Endothelial cell of umbilical vein (primary cell): ENCODE results near the gene ZNF385D.

Experiments
- CTCF ChIP-seq, 2 donors: IDR thresholded peaks; 1 replicate in 1 of 2; 2 replicates in 1 of 2; pipeline ENCODE4 v1.5.1; 2011; ENCODE audit warnings: low read length in 2 of 2, mild to moderate bottlenecking in 2 of 2, moderate library complexity in 2 of 2, control low read depth in 1 of 2, inconsistent platforms in 1 of 2, low read depth in 1 of 2; ENCODE audit not compliant: insufficient read depth in 1 of 2; ENCODE audit errors: extremely low read depth in 1 of 2
- EZH2 ChIP-seq: IDR thresholded peaks from 2 replicates; pipeline ENCODE4 v1.6.1; 2012; ENCODE audit warnings: borderline replicate concordance, low read depth, mild to moderate bottlenecking, moderate library complexity, low read length, inconsistent platforms; ENCODE audit not compliant: severe bottlenecking
- FOS ChIP-seq: IDR thresholded peaks from 2 replicates; pipeline ENCODE4 v1.6.1; 2011; ENCODE audit warnings: mild to moderate bottlenecking, low read length, moderate library complexity, borderline replicate concordance; ENCODE audit not compliant: insufficient read depth
- GATA2 ChIP-seq: IDR thresholded peaks from 2 replicates; pipeline ENCODE4 v1.7.0; 2011; ENCODE audit warnings: low read depth, mild to moderate bottlenecking, moderate library complexity, mixed read lengths, low read length; ENCODE audit not compliant: insufficient read length, insufficient read depth
- JUN ChIP-seq: IDR thresholded peaks from 2 replicates; pipeline ENCODE4 v1.6.1; 2011; ENCODE audit warnings: borderline replicate concordance, low read depth; ENCODE audit not compliant: insufficient read length, insufficient read depth
- MAX ChIP-seq: IDR thresholded peaks from 2 replicates; pipeline ENCODE4 v1.6.1; 2011; ENCODE audit not compliant: insufficient read depth, insufficient read length
- MYC ChIP-seq: IDR thresholded peaks from one replicate; pipeline ENCODE4 v1.6.1; 2011; ENCODE audit warnings: mild to moderate bottlenecking, low read depth, low read length
- POLR2A ChIP-seq: IDR thresholded peaks from 2 replicates; pipeline ENCODE4 v1.6.1; 2012; ENCODE audit warnings: low read depth, mild to moderate bottlenecking, control low read depth, low read length
- POLR2AphosphoS5 ChIP-seq: IDR thresholded peaks from 2 replicates; pipeline ENCODE4 v1.6.1; 2012; ENCODE audit warnings: low read depth, mild to moderate bottlenecking, control low read depth, low read length, moderate library complexity; ENCODE audit not compliant: insufficient read depth

GRCh38 chr3:21729888-21730459, 21.0 kb downstream of the ZNF385D start:
- TF ChIP-seq CTCF (IDR thresholded peaks at IDR 0.05; ENCODE audit: extremely low read depth in 1 of 2, insufficient read depth in 1 of 2, low read depth in 1 of 2, low read length in 2 of 2) = no peak
- TF ChIP-seq POLR2A = no peak
- TF ChIP-seq POLR2AphosphoS5 = no peak
- TF ChIP-seq EZH2 = no peak
- TF ChIP-seq MAX = no peak
- TF ChIP-seq GATA2 = no peak
- TF ChIP-seq JUN = no peak
- no peak for TF ChIP-seq MYC
- no peak for TF ChIP-seq FOS
